Jurkat, Clone E6-1 (cell line): ENCODE measurements around the gene WDR1.

ENCODE experiments used
- DNase-seq: peaks from one replicate; pipeline ENCODE4 v3.0.0-alpha.2; 2011; ENCODE audit warnings: low read depth, low spot score
- H3K4me3 ChIP-seq: 2 replicates; pipeline ENCODE4 v1.5.1; 2011; ENCODE audit warnings: mild to moderate bottlenecking, low read length, control low read depth, moderate library complexity

WDR1 gene

DNA sequence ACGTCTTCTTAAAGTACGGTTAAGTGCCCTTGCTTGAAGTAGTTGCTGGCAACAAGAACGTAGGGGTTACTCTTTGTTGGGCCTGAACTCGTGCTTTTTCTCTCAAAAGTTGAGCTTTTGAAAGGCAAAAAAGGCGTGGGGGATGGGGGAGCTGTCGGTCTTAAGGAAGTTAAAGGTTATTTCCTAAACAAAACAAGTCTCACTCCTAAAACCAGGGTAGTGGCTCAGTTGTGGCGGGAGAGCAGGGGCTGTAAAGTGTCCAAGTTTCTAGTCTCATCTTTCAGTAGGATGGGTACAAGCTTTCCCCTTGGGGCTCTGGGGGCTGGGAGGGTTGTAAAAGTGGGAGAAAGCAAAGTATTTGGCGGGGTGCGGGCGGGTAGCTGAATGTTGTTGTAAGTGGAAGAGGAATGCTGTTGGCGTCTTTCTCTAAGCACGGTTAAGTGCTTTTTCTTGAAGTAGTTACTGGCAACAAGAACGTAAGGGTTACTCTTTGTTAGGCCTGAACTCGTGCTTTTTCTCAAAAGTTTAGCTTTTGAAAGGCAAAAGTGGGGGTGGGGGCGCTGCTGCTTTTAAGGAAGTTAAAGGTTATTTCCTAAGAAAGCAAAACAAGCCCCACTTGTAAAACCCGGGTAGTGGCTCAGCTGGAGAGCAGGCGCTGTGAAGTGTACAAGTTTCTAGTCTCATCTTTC, 904 bp upstream of the WDR1 start:
- H3K4me3 ChIP-seq: peak overlapping the region; percentile 72
- DNase-seq: no peak

DNA sequence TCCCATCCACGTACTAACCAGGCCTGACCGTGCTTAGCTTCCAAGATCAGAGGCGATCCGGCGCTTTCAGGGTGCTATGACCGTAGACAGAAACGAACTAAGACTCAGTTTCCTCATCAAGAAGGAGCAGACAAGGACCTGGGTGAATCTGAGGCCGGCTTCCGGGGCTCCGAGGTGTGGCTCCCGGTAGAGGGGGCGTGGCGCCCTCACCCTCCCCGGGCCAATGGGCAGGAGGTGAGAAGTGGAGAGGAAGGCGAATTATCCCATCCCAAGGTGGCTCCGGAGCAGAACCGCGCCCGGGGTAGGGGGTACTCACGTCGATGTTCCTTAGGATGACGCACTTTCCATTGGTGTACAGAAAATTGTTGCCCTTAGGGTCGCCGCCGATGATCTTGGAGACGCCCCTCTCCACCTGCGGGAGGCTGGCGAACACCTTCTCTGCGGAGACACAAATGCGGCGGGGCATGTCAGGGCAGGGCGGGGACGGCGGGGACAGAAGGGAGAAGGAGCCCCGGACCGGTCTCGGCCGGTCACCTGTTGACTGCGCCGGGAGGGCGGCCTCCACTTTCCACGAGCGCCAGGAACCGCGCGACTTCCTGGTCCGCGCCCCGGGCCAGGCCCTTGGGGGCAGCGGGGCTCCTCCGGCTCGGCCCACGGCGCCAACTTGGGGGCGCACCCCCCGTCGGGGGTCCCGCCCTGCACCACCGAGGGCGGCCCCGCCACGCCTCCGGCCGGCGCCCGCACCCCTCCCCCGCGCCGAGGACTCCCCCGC, 616 bp downstream of the WDR1 start:
- no peak for DNase-seq
- peak overlapping the region; percentile 83 for H3K4me3 ChIP-seq

DNA sequence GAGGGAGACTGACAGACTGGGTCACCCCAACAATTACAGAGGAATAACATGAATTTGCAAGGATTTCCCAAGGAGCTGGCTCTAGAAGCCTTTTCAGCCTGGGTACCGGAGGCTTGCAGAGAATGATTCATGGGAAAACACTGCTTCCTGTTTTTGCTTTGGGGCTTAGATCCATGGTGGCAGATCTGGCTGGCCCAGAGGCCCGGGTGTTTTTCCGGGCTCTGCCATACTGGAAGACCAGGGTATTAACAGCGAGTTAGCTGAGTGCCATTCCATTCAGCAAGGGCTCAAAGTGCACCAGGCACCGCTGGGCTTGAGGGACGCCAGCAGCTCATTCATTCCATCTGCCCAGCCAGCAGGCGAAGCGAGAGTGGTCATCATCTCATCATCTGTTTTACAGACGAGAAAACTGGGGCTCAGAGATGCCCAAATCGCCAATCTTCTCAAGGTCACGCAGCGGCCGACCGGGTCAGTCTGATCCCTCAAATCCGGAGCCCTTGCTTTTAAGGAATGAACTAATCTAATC, 1.3 kb downstream of the WDR1 start:
- H3K4me3 ChIP-seq: peak overlapping the region; percentile 83
- no peak for DNase-seq

DNA sequence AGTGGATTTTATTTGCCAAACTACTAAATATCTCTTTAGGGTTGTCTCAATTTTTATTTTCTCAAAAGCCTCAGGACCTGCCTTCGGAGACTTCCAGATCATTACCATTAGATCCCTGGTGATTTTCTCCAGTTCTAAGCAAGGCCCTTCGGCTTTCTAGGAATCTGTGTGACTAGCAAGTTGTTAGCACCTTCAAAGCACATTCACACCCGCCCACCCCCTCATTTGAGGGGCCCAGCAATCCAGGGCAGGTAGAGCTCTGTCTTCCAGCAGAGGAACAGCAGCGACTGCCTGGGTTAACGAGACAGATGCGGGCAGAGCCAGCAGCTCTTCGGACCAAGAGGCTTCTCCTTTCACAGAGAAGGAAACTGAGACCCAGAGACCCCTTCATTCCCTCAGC, 2.0 kb downstream of the WDR1 start:
- no peak overlapping the region; the same call in 1 of the 2 replicates for H3K4me3 ChIP-seq
- DNase-seq: no peak

DNA sequence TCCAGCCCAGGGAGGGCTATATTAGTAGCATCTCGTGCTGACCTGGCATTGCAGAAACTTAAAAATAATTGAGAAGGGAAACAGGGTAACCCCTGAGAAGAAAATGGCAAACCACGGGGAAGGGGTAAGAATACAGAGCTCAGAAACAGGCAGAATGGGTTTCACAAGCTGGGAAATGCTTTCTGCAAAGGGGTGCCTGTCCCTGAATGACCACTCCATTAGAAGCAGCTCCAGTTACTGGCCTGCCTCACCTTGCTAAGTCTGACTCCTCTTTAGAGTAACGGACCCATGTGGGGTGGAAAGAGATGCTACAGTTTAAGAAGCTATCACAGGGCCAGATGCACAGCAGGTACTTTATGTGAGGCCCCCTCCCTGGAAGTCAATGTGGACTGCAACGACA, 2.5 kb downstream of the WDR1 start:
- H3K4me3 ChIP-seq: no peak overlapping the region
- DNase-seq: no peak

DNA sequence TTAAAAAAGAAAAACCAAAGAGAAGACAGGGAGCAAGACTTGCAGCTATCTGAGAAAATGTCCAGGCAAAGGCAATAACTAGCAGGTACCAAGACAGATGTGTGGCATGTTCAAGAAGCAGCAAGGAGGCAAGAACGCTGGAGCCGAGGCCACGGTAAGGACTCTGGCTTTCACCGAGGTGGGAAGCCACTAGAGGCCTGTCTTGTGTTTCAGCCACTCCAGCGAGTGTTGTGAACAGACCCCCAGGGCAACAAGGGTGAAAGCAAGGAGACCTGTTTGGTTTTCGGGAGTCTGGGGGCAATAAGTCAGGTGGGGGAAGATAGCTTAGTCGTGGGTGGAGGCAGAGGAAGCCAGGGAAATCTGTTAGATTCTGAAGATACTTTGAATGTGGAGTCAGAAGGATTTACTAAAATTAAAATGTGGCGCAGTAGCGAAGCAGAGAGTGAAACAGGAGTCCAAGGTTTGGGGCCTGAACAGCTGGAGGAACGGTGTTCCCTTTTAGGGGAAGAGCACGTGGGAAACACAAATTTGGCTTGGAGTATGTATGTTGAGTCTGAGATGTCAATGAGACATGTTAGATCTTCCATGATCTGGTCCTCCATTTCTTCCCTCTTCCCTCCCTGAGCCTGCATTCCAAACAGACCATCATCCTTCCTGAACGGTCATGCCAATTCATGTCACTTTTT, 3.1 kb downstream of the WDR1 start:
- no peak overlapping the region for H3K4me3 ChIP-seq
- no peak for DNase-seq

DNA sequence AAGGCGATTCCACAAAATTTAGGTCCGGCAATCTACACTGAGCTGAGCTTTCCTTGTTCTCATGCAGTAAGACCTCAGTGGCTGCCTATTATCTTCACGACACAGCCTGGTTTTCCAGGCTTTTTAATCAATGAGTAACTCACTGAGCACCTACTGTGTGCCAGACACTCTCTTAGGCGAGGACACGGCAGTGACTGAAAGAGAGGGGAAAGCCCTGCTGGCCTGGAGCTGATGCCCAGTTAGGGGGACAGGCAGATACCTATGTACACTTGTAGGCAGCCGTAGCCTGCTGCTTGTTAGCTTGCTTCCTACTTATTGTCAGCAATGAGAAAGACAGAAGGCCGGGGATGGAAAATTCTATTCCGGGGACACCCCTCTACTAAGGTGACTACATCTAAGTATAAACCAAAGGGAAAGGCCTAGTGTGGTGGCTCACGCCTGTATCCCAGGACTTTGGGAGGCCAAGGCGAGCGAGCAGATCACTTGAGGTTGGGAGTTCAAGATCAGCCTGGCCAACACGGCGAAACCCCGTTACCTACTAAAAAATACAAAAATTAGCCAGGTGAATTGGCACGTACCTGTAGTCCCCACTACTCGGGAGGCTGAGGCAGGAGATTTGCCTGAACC, 3.8 kb downstream of the WDR1 start:
- DNase-seq: no peak
- H3K4me3 ChIP-seq: no peak overlapping the region

DNA sequence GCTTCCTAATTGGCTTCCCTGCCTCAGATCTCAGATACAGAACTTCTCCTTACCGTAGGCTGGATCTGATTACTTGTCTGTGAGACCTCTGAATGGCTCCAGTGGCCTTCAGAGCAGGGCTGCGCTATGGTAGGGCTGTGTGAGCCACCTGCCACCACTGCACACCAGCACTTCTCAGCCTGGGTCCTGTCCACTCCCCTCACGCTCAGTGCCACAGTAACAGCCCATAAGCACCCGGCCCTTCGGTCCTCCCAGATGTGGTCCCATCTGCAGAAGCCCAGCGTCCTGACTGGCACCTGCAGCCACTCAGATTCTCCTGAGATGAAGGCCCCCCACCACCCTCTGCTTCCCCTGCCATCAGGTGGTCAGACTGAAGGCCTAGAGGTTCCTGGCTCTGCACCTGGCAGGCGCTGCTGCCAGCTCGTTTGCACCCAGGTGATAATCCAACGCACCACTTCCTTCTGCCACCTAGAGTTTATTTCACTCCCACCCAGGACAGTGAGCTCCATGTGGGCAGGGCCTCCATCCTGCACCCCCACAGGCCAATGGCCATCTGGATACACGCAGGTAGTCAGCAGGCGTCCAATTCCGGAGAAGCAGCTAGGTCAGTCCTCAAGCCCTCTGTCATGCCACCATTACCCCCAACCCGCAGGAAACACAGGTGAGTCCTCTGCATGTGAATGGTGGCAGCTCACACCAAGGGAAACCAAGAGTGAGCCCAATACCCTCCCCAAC, 5.4 kb downstream of the WDR1 start:
- no peak overlapping the region for H3K4me3 ChIP-seq
- no peak for DNase-seq

DNA sequence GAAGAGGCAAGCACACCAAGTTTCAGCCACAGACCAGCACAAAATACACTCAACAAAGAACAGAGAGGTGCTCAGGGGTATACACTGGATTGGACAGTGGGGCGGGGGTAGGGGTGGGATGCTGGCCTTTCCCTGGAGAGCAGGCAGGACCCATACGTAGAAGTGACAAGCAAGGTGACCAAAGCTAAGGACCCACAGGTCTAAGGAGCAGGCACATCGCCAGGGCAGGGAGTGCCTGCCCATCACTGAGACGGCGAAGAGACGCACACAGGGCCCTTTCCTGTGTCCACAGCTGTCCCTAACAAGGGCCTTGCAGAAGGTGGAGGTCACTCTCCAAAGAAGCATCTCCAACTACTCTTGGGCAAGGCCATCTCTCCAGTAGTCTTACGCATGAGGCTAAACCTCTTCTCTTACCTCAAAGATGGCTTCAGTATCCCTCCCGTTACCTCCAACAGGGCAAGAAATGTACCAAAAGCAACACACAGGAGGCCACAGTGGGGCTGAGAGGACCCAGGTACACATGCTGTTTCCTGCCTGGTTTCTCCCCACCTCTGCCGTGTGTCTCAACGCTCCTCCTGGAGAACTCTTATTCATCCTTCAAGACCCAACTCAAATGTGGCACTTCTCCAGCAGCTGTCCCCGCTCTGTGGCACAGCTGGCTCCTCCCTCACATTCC, 6.5 kb downstream of the WDR1 start:
- no peak overlapping the region for H3K4me3 ChIP-seq
- DNase-seq: no peak

DNA sequence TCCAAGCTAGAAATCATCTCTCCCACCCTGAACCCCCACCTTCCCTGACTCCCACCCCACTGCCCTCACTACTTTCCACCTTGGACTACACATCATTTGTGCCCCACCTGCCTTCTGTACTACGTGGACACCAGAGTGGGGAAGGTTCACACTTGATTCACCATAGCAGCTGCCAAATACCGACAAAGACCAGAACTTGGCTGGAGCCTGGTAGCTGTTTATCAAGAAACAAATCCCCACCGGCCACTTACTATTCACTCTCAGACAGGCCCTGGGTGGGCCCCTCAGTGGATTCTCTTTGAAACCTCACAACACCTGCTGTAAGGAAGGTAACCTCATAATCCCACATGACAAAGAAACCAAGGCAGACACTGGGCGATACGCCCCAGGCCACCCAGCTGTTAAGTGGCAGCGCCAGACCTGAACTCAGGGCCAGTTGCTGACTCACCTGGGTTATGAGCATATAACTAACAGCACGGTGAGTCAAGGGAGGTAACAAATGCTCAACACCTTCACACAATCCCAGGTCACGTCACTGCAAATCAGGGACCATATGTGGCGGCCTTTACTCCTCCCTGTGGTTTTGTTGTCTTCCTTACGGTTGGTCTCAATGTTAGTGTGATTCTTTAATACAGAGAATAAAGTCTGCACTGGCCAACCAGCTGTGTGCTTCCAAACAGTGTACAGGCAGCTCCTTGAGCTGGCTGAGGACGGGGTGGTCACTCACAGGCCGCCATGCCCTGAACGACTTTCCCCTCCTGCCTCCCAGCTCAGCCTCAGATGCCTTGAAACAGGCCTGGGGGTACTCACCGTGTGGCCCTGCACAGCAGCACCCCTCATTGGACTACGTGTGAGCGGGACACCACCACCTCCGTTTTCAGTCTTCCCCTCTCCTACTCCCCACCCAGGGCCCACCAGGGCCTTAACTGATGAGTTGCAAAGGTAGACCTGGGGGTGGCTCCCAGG, 7.5 kb downstream of the WDR1 start:
- DNase-seq: no peak
- no peak overlapping the region for H3K4me3 ChIP-seq

DNA sequence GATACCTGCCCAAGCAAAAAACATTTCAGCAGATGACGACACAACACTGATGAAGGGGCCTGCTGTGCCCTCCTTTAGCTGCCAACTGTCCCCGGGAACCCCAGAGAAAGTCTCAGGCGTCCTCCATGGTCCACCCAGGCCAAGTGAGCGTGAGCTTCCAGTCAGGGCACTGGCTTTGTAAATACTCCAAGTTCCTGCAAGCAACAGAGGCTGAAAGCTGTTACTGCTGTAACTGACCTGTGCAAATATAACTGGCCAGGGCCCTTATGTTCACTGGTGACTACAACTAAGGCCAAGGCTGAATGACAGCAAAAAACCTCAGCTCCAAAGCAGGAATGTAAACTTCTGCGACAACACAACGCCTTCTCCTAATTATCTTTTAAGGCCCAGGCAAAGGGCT, 8.2 kb downstream of the WDR1 start:
- DNase-seq: no peak
- no peak overlapping the region for H3K4me3 ChIP-seq

DNA sequence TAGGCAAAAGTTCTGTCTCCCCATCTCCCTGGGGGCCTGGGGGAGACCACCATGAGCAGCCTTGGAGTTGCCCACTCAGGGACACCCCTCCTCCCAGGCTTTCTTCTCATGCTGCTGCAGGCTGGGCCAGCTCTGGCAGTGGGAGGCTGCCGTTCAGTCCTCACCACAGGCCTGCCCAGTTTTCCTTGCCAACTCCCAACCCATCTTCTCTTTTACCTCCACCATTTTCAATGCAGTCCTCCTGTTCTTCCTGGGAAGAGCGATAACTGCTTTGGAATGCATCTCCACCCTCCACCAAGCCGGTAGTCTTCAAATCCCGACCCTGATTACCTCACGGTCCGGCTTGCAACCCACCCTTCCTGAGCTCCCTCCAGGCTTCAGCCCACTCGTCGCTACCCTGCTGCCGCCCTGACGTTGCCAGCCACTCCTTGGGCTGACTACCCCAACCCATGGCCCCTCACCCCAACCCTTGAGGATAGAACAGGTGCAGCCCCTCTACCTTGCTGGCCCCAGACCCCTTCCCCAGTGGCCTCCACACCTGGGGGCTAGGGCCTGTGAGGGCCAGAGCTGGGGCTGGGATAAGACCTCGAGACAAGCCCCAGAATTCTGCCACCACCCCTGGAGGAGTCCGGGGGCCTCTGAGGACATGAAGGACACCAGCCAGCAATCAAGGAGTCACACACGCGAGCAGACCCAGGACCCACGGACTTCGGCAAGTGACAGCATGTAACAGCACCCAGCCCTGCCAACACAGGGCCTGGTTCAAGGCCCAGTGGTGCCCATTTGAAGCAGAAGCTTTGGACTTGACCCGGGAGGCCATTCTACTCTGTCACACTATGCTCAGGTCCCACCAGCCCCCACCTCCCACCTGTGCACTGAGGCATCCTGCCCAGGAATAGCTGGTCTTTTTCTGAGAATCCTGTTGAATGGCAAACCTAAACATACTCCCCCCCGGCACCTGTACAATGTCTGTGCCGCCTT, 9.2 kb downstream of the WDR1 start:
- no peak overlapping the region for H3K4me3 ChIP-seq
- no peak for DNase-seq

DNA sequence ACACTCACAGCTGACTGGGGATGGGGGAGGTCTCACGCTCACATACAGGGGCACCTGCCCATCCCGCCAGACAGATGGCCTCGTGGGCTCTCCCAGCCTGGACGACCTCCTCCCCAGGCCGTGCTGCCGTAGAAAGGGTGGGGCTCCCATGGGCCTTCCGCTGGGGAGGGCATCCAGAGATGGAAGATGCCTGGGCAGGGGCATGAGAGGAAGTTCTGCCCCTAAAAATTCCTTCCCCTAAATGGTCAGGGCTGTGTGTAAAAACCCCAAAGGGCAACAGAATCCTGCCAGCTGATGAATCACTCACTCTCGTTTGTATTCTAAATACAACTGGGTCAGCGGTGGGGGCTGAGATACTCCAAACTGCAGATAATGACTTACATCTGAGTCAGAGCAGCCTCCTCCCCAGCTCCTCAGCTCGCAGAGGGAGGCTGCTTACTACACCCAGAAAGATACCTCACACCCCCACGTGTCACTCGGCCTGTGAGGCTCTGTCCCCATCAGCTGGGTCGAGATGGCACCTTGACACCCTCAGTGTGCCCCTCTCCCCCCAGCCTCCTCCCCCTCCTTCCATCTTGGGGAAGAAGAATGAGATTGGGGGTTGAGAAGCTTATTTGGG, 10.1 kb downstream of the WDR1 start:
- H3K4me3 ChIP-seq: no peak overlapping the region
- DNase-seq: no peak

DNA sequence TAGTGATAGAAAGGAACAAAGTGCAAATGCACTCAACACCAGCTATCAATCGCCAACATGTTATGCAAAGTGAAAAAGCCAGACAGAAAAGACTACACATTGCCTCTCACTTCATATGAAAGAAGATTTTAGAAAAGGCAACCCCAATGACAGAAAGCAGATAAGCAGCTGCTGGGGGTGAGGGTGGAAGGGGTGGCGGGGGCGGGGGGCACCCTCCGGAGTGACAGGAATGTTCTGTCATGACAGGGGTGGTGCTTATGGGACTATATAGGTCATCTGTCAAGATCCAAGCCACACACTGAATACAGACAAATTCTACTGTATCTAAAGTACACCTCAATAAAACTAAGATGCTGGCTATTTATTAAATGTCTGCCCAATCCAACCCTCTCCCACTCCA, 10.7 kb downstream of the WDR1 start:
- no peak for DNase-seq
- H3K4me3 ChIP-seq: no peak overlapping the region

DNA sequence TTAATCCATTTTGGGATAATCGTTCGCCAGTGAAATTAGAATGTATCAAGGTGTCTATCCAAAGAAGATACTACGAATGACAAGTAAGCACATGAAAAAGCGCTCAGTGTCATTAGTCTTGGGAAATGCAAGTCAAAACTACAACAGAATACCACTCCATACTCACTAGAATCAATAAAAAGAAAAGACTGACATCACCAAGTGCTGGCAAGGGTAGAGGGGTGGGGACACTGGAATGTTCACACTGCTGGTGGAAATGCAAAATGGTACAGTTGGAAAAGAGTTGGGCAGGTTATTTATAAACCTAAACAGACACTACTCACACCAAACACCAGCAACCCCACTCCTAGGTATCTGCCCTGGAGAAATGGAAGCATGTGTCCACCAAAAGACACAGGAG, 11.2 kb downstream of the WDR1 start:
- no peak overlapping the region for H3K4me3 ChIP-seq
- DNase-seq: no peak

DNA sequence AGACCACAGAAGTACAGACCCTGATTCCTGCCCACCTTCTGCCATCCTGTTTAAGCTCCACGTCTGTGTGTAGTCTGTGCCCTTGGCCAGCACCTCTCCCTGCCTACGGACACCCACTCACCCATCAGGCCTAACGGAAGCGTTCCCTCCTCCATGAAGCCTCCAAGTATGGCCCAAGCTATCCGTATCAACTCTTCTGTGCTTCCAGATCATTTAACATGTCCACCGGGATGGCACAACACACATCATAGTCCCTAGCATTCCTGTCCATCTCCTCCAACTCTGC, 11.7 kb downstream of the WDR1 start:
- no peak overlapping the region for H3K4me3 ChIP-seq
- DNase-seq: no peak
